Glutamatergic neuron (in vitro differentiated cells): ENCODE measurements around the gene HOXD12. TPM values are rescaled to one million over a fixed set of nuclear protein-coding genes. Genes with fewer than 3 reads are reported as not detected.

Experiments used
- DNase-seq: peaks from one replicate; pipeline ENCODE4 v3.0.0; 2022
- H3K27ac Mint-ChIP-seq: one replicate; pipeline ENCODE4 v1.8.0; 2020; ENCODE audit warnings: mild to moderate bottlenecking, mixed read lengths, inconsistent platforms; ENCODE audit not compliant: unreplicated experiment
- H3K27me3 Mint-ChIP-seq: one replicate; pipeline ENCODE4 v1.8.0; 2020; ENCODE audit warnings: mild to moderate bottlenecking, moderate library complexity, mixed read lengths, inconsistent platforms; ENCODE audit not compliant: unreplicated experiment
- H3K36me3 Mint-ChIP-seq: one replicate; pipeline ENCODE4 v1.8.0; 2020; ENCODE audit warnings: mild to moderate bottlenecking, mixed read lengths, inconsistent platforms; ENCODE audit not compliant: unreplicated experiment
- H3K4me1 Mint-ChIP-seq: one replicate; pipeline ENCODE4 v1.8.0; 2020; ENCODE audit warnings: mild to moderate bottlenecking, low read depth, mixed read lengths, inconsistent platforms; ENCODE audit not compliant: unreplicated experiment
- H3K4me3 Mint-ChIP-seq: one replicate; pipeline ENCODE4 v1.8.0; 2020; ENCODE audit warnings: mild to moderate bottlenecking, mixed read lengths, inconsistent platforms; ENCODE audit not compliant: unreplicated experiment
- H3K9me3 Mint-ChIP-seq: one replicate; pipeline ENCODE4 v1.8.0; 2020; ENCODE audit warnings: mild to moderate bottlenecking, moderate library complexity, mixed read lengths, inconsistent platforms; ENCODE audit not compliant: unreplicated experiment
- CTCF ChIP-seq: fragments of 200-600 bp; sonication (generic); IDR thresholded peaks from one replicate; pipeline ENCODE4 v1.5.0; 2021; ENCODE audit not compliant: partially characterized antibody, unreplicated experiment
- total RNA-seq: library from RNA; stranded (reverse); fragmentation: NEBNext Ultra II Directional; extraction: Animal tissue kit (Norgen Biotek cat#: 25700); gene quantifications from one replicate; pipeline ENCODE4 v1.2.1, GENCODE V29; 2021; ENCODE audit not compliant: unreplicated experiment

HOXD12 gene
- total RNA-seq, 1 donor from 2014 or later = not detected

DNA sequence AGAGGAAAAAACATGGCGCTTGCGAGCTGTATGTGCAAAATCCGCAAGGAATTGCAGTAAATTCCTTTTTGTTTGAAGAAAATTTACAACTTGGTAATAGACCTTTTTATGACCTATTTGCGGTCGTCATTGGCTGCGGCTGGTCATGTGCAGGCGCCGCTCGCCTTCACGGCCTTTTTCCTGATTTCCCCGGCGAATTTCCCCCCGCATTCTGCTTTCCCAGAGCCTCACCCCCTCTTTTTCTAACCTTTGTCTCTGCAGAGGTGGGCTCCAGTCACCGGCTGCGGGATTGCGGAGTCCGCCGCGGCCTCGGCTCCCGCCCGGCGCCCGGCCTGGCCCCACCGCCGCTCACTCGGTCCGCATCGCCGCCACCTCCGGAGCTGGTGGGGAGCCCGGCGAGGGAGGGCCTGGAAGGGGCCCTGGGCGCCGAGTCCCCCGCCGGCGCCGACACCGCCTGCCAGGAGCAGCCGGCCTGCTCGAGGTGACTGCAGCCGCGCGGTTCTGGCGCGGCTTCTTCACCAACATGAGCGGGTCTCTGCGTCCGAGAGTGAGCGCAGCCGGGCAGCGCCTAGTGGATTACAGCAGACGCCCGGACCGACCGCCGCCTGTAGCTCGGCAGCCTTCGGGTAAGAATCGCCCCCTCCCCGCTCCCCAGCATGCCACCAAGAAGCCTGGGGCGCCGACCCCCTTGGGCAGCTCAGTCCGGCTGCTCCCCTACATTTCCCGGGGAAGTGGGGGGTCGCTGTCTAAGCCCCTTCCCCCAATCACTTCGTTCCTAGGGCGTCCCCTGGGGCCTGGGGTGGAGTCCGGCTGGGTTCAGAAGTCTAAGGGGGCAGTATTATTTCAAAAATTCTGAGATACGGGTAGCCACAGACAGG, 37.0 kb downstream of the HOXD12 start:
- peaks cover 58% of the 10 kb centered on the region for H3K27me3 Mint-ChIP-seq
- TF ChIP-seq CTCF = no peak
- H3K4me3 Mint-ChIP-seq = peak overlapping the region; percentile 85
- no peaks in the 10 kb centered on the region for H3K4me1 Mint-ChIP-seq
- peaks cover 5% of the 10 kb centered on the region for H3K36me3 Mint-ChIP-seq
- H3K27ac Mint-ChIP-seq = no peak overlapping the region
- peaks cover 31% of the 10 kb centered on the region for H3K9me3 Mint-ChIP-seq
- DNase-seq = peak; percentile 58

GRCh38 chr2:176137252-176137580, 37.6 kb downstream of the HOXD12 start:
- Mint-ChIP-seq H3K4me3 (peak overlapping the region; percentile 56), H3K4me1 (no peaks in the 10 kb centered on the region), H3K27ac (no peak overlapping the region), H3K27me3 (peaks cover 55% of the 10 kb centered on the region), H3K36me3 (peaks cover 5% of the 10 kb centered on the region), H3K9me3 (peaks cover 28% of the 10 kb centered on the region)
- no peak for TF ChIP-seq CTCF
- no peak for DNase-seq

- no peak for TF ChIP-seq CTCF
- Mint-ChIP-seq H3K4me1 (no peaks in the 10 kb centered on the region), H3K9me3 (peaks cover 25% of the 10 kb centered on the region), H3K36me3 (peaks cover 5% of the 10 kb centered on the region), H3K4me3 (no peak overlapping the region), H3K27ac (no peak overlapping the region), H3K27me3 (peaks cover 50% of the 10 kb centered on the region)
- DNase-seq = no peak
These were observed 38.3 kb downstream of the HOXD12 start for GRCh38 chr2:176137906-176138305.

DNA sequence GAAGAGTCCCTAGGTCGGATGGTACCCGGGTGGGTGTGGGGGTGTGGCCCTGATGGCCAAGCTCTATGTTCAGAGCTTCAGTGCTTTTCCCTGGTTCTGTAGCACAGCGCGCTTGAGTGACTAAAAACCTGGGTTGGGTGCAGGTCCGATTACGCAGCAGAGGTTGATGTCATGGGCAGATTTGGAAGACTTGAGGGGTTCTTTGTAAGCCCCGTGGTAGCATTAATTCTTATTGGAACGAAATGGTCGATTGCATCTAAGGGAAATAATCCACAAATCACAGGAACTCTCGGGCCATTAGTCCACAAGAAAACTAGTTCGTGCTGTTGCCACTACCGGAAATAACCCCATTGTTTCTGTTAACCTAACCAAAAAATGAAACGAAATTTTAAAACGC, 38.9 kb downstream of the HOXD12 start:
- peak overlapping the region; percentile 9 for H3K27ac Mint-ChIP-seq
- H3K4me1 Mint-ChIP-seq = no peaks in the 10 kb centered on the region
- peaks cover 5% of the 10 kb centered on the region for H3K36me3 Mint-ChIP-seq
- TF ChIP-seq CTCF = no peak
- H3K4me3 Mint-ChIP-seq = no peak overlapping the region
- H3K9me3 Mint-ChIP-seq = peaks cover 24% of the 10 kb centered on the region
- DNase-seq = no peak
- peaks cover 45% of the 10 kb centered on the region for H3K27me3 Mint-ChIP-seq

GRCh38 chr2:176138923-176139660, 39.5 kb downstream of the HOXD12 start:
- H3K36me3 Mint-ChIP-seq = peaks cover 5% of the 10 kb centered on the region
- peaks cover 21% of the 10 kb centered on the region for H3K9me3 Mint-ChIP-seq
- TF ChIP-seq CTCF = no peak
- H3K27me3 Mint-ChIP-seq = peaks cover 42% of the 10 kb centered on the region
- no peak overlapping the region for H3K27ac Mint-ChIP-seq
- no peak for DNase-seq
- H3K4me1 Mint-ChIP-seq = no peaks in the 10 kb centered on the region
- H3K4me3 Mint-ChIP-seq = peak overlapping the region; percentile 12
